DOHH2 (cell line): Measurements from ENCODE around the gene KIAA0513.

ENCODE experiments used
- H3F3A ChIP-seq: fragments of 200-600 bp; sonication (generic), shearing (Covaris generic); 2 replicates; pipeline ENCODE4 v1.6.0; 2016; ENCODE audit warnings: antibody characterized with exemption, mild to moderate bottlenecking; ENCODE audit not compliant: control insufficient read depth, insufficient read depth
- H3K27ac ChIP-seq: fragments of 200-600 bp; sonication (generic); 2 replicates; pipeline ENCODE4 v1.5.1; 2014; ENCODE audit warnings: low read depth, mild to moderate bottlenecking, low read length, moderate library complexity
- H3K27me3 ChIP-seq: fragments of 200-600 bp; sonication (generic); 2 replicates; pipeline ENCODE4 v1.6.1; 2014; ENCODE audit warnings: mild to moderate bottlenecking, low read length, mixed read lengths; ENCODE audit not compliant: control insufficient read depth
- H3K36me3 ChIP-seq: fragments of 200-600 bp; sonication (generic); 2 replicates; pipeline ENCODE4 v1.6.1; 2014; ENCODE audit warnings: mild to moderate bottlenecking, low read length, moderate library complexity, mixed read lengths; ENCODE audit not compliant: control insufficient read depth
- H3K4me1 ChIP-seq: fragments of 200-600 bp; sonication (generic); 2 replicates; pipeline ENCODE4 v1.6.1; 2014; ENCODE audit warnings: mild to moderate bottlenecking, low read length, mixed read lengths; ENCODE audit not compliant: control insufficient read depth
- H3K4me2 ChIP-seq: fragments of 200-600 bp; sonication (generic); 2 replicates; pipeline ENCODE4 v1.6.0; 2014; ENCODE audit warnings: mild to moderate bottlenecking, low read length, moderate library complexity
- H3K4me3 ChIP-seq: fragments of 200-600 bp; sonication (generic); 2 replicates; pipeline ENCODE4 v1.5.1; 2014; ENCODE audit warnings: mild to moderate bottlenecking, low read length, mixed read lengths
- H3K79me2 ChIP-seq: fragments of 200-600 bp; sonication (generic); 2 replicates; pipeline ENCODE4 v1.6.1; 2014; ENCODE audit warnings: mild to moderate bottlenecking, low read length, mixed read lengths; ENCODE audit not compliant: control insufficient read depth
- H3K9me2 ChIP-seq: fragments of 200-600 bp; sonication (generic); replicated peaks from 2 replicates; pipeline ENCODE4 v1.6.1; 2014; ENCODE audit warnings: mild to moderate bottlenecking, low read length, mixed read lengths; ENCODE audit not compliant: control insufficient read depth
- H3K9me3 ChIP-seq: fragments of 200-600 bp; sonication (generic); 2 replicates; pipeline ENCODE4 v1.6.1; 2014; ENCODE audit warnings: antibody characterized with exemption, low read length, mixed read lengths; ENCODE audit not compliant: control insufficient read depth, insufficient read depth
- H4K20me1 ChIP-seq: fragments of 200-600 bp; sonication (generic); 2 replicates; pipeline ENCODE4 v1.6.0; 2014; ENCODE audit warnings: low read depth, mild to moderate bottlenecking, antibody characterized with exemption, low read length, moderate library complexity; ENCODE audit not compliant: control insufficient read depth, insufficient read depth
- EZH2phosphoT487 ChIP-seq: fragments of 200-600 bp; sonication (generic); IDR thresholded peaks from 2 replicates; pipeline ENCODE4 v1.6.1; 2017; ENCODE audit warnings: borderline replicate concordance, mild to moderate bottlenecking, antibody characterized with exemption, low read length, moderate library complexity, mixed read lengths
- TF ChIP-seq, protein P1 (sequence below): fragments of 200-600 bp; sonication (generic); IDR thresholded peaks from one replicate; pipeline ENCODE4 v1.5.1; 2014; ENCODE audit warnings: antibody characterized with exemption, mild to moderate bottlenecking, low read depth, low read length; ENCODE audit not compliant: poor library complexity, severe bottlenecking

The KIAA0513 gene

DNA sequence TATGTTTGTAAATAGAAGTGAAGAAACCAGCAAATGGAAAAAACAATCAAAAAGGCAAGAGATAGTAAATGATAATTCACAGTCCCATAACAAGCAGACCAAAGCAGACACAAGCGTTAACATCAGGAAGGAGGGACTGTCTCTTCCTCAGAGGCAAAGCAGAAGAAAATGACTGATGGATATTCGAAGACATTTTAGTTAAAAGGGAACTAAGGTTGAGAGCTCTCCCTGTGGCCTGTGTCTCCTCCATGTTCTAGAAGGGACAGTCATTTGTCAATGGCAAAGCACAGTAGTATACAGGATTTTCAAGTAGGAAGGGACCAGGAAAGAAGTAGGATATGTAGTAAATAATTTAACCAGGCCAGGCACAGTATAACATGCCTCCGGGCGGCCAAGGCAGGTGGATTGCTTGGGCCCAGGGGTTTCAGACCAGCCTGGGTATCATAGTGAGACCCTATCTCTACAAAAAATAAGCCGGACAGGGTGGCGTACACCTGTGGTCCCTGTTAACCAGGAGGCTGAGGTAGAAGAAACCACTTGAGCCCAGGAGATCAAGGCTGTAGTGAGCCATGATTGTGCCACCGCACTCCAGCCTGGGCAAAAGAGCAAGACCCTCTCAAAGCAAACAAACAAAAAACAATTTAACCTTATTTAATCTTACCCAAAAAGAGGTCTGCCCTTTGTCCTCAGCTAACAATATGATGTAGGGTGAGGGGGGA lies 19.9 kb upstream of the KIAA0513 start:
- 0 out of 2 replicates have a peak, but pooled peaks cover 4% of the 10 kb centered on the region for H4K20me1 ChIP-seq
- TF ChIP-seq EZH2phosphoT487 = no peak
- TF ChIP-seq, protein P1, sequence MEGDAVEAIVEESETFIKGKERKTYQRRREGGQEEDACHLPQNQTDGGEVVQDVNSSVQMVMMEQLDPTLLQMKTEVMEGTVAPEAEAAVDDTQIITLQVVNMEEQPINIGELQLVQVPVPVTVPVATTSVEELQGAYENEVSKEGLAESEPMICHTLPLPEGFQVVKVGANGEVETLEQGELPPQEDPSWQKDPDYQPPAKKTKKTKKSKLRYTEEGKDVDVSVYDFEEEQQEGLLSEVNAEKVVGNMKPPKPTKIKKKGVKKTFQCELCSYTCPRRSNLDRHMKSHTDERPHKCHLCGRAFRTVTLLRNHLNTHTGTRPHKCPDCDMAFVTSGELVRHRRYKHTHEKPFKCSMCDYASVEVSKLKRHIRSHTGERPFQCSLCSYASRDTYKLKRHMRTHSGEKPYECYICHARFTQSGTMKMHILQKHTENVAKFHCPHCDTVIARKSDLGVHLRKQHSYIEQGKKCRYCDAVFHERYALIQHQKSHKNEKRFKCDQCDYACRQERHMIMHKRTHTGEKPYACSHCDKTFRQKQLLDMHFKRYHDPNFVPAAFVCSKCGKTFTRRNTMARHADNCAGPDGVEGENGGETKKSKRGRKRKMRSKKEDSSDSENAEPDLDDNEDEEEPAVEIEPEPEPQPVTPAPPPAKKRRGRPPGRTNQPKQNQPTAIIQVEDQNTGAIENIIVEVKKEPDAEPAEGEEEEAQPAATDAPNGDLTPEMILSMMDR = no peak
- no peaks in the 10 kb centered on the region for H3K9me2 ChIP-seq
- peaks cover 4% of the 10 kb centered on the region; the same call in 1 of the 2 replicates for H3K36me3 ChIP-seq
- peaks cover 81% of the 10 kb centered on the region for H3K79me2 ChIP-seq
- no peak overlapping the region for H3K4me2 ChIP-seq
- H3K27ac ChIP-seq = no peak overlapping the region
- H3K27me3 ChIP-seq = no peaks in the 10 kb centered on the region
- no peaks in the 10 kb centered on the region for H3F3A ChIP-seq
- H3K4me1 ChIP-seq = peaks cover 17% of the 10 kb centered on the region
- H3K4me3 ChIP-seq = no peak overlapping the region
- H3K9me3 ChIP-seq = no peaks in the 10 kb centered on the region

- H3K4me3 ChIP-seq = no peak overlapping the region
- H3K4me1 ChIP-seq = peaks cover 12% of the 10 kb centered on the region
- H3K36me3 ChIP-seq = peaks cover 4% of the 10 kb centered on the region; the same call in 1 of the 2 replicates
- H4K20me1 ChIP-seq = 0 out of 2 replicates have a peak, but pooled peaks cover 4% of the 10 kb centered on the region
- peaks cover 75% of the 10 kb centered on the region for H3K79me2 ChIP-seq
- H3K9me2 ChIP-seq = no peaks in the 10 kb centered on the region
- no peaks in the 10 kb centered on the region for H3F3A ChIP-seq
- H3K27me3 ChIP-seq = no peaks in the 10 kb centered on the region
- H3K9me3 ChIP-seq = no peaks in the 10 kb centered on the region
- TF ChIP-seq, protein P1 = no peak
- no peak for TF ChIP-seq EZH2phosphoT487
- H3K27ac ChIP-seq = no peak overlapping the region
- H3K4me2 ChIP-seq = no peak overlapping the region
These were observed 19.3 kb upstream of the KIAA0513 start for GRCh38 chr16:85008271-85008670.

GRCh38 chr16:85010446-85010930 lies 17.1 kb upstream of the KIAA0513 start:
- Histone ChIP-seq H3K36me3 (peaks cover 4% of the 10 kb centered on the region; the same call in 1 of the 2 replicates), H3K27me3 (peaks cover 5% of the 10 kb centered on the region; the same call in 1 of the 2 replicates), H3K4me1 (peaks cover 12% of the 10 kb centered on the region), H3K9me2 (no peaks in the 10 kb centered on the region), H3K4me2 (peak overlapping the region; percentile 86), H3K27ac (0 out of 2 replicates have a peak overlapping the region, but pooled peaks have one; percentile 12), H4K20me1 (0 out of 2 replicates have a peak, but pooled peaks cover 3% of the 10 kb centered on the region), H3F3A (no peaks in the 10 kb centered on the region), H3K9me3 (no peaks in the 10 kb centered on the region), H3K79me2 (peaks cover 53% of the 10 kb centered on the region), H3K4me3 (peak overlapping the region; percentile 91)
- TF ChIP-seq EZH2phosphoT487 = no peak
- TF ChIP-seq, protein P1 = no peak
